GM23338 (cell line): ENCODE measurements around the gene NEIL3. TPM values are rescaled to one million over a fixed set of nuclear protein-coding genes. Genes with fewer than 3 reads are reported as not detected.
A peak's percentile ranks its signal among the peaks of the same experiment; 100 is the strongest.

Experiments used
- ATAC-seq: fragments of 200-7000 bp; cut with Tn5 transposase; 3 replicates; pipeline ENCODE4 v1.9.1; 2020
- DNase-seq: peaks from one replicate; pipeline ENCODE4 v3.0.0-alpha.2; 2015; ENCODE audit warnings: low spot score
- H2AFZ ChIP-seq: fragments of 200-600 bp; sonication (generic); 2 replicates; pipeline ENCODE4 v1.8.0; 2016; ENCODE audit warnings: antibody characterized with exemption, mild to moderate bottlenecking, moderate library complexity
- H3F3A ChIP-seq: fragments of 200-600 bp; sonication (generic); replicated peaks from 2 replicates; pipeline ENCODE4 v1.8.0; 2017; ENCODE audit warnings: antibody characterized with exemption, mixed run types, low read depth
- H3K27ac ChIP-seq: fragments of 200-600 bp; sonication (generic); 2 replicates; pipeline ENCODE4 v1.6.1; 2016; ENCODE audit warnings: low read depth
- H3K27me3 ChIP-seq: fragments of 200-600 bp; sonication (generic); 2 replicates; pipeline ENCODE4 v1.8.0; 2016; ENCODE audit warnings: mild to moderate bottlenecking, mixed run types, moderate library complexity; ENCODE audit not compliant: insufficient read depth
- H3K36me3 ChIP-seq: fragments of 200-600 bp; sonication (generic); 2 replicates; pipeline ENCODE4 v1.8.0; 2016; ENCODE audit warnings: mild to moderate bottlenecking; ENCODE audit not compliant: insufficient read depth
- H3K4me1 ChIP-seq: fragments of 200-600 bp; sonication (generic); 2 replicates; pipeline ENCODE4 v1.8.0; 2016; ENCODE audit warnings: mild to moderate bottlenecking, moderate library complexity; ENCODE audit not compliant: insufficient read depth
- H3K4me2 ChIP-seq: fragments of 200-600 bp; sonication (generic); 2 replicates; pipeline ENCODE4 v1.7.1; 2017; ENCODE audit warnings: mixed run types
- H3K4me3 ChIP-seq: fragments of 200-600 bp; sonication (generic); 2 replicates; pipeline ENCODE4 v1.6.1; 2016; ENCODE audit warnings: mixed run types
- H3K79me2 ChIP-seq: fragments of 200-600 bp; sonication (generic); replicated peaks from 2 replicates; pipeline ENCODE4 v1.8.0; 2017; ENCODE audit warnings: mild to moderate bottlenecking; ENCODE audit not compliant: insufficient read depth
- H3K9me2 ChIP-seq: fragments of 200-600 bp; sonication (generic); 2 replicates; pipeline ENCODE4 v1.8.0; 2017; ENCODE audit not compliant: insufficient read depth
- H4K20me1 ChIP-seq: fragments of 200-600 bp; sonication (generic); replicated peaks from 2 replicates; pipeline ENCODE4 v1.8.0; 2017; ENCODE audit warnings: mild to moderate bottlenecking; ENCODE audit not compliant: insufficient read depth
- H3K27ac Mint-ChIP-seq: 2 replicates; pipeline ENCODE4 v1.8.0; 2020; ENCODE audit warnings: inconsistent platforms, mild to moderate bottlenecking, moderate library complexity, mixed read lengths
- H3K27me3 Mint-ChIP-seq: 3 replicates; pipeline ENCODE4 v1.8.0; 2022; ENCODE audit warnings: low read depth, mild to moderate bottlenecking, moderate library complexity, mixed read lengths, inconsistent platforms; ENCODE audit not compliant: insufficient read depth, poor library complexity
- H3K36me3 Mint-ChIP-seq: 3 replicates; pipeline ENCODE4 v1.8.0; 2021; ENCODE audit warnings: low read depth, mild to moderate bottlenecking, inconsistent platforms, moderate library complexity, mixed read lengths
- H3K4me1 Mint-ChIP-seq: 3 replicates; pipeline ENCODE4 v1.8.0; 2020; ENCODE audit warnings: mild to moderate bottlenecking, inconsistent platforms, mixed read lengths
- H3K4me3 Mint-ChIP-seq: 3 replicates; pipeline ENCODE4 v1.8.0; 2021; ENCODE audit warnings: moderate library complexity, mild to moderate bottlenecking, inconsistent platforms, mixed read lengths
- H3K9me3 Mint-ChIP-seq: 3 replicates; pipeline ENCODE4 v1.8.0; 2020; ENCODE audit warnings: moderate library complexity, mild to moderate bottlenecking, inconsistent platforms, mixed read lengths
- CTCF ChIP-seq, 2 experiments: fragments of 200-600 bp in 1 of 2; sonication (generic) in 1 of 2; conservative IDR thresholded peaks; 2 replicates each; pipeline versions ENCODE4 v1.5.1 to v1.6.1; 2016 to 2017; ENCODE audit warnings: antibody characterized with exemption in 2 of 2, low read depth in 2 of 2, mild to moderate bottlenecking in 2 of 2, moderate library complexity in 1 of 2
- ETS1 ChIP-seq: IDR thresholded peaks from 2 replicates; pipeline ENCODE4 v1.6.1; 2016; ENCODE audit warnings: antibody characterized with exemption
- EZH2phosphoT487 ChIP-seq: fragments of 200-600 bp; sonication (generic); IDR thresholded peaks from one replicate; pipeline ENCODE4 v1.8.1; 2018; ENCODE audit warnings: antibody characterized with exemption; ENCODE audit not compliant: unreplicated experiment
- JUNB ChIP-seq: IDR thresholded peaks from one replicate; pipeline ENCODE4 v1.6.1; 2016; ENCODE audit warnings: antibody characterized with exemption; ENCODE audit not compliant: unreplicated experiment
- REST ChIP-seq: IDR thresholded peaks from one replicate; pipeline ENCODE4 v1.6.1; 2018; ENCODE audit warnings: antibody characterized with exemption; ENCODE audit not compliant: unreplicated experiment
- ZNF114 ChIP-seq: fragments of 250-450 bp; sonication (Bioruptor Pico); IDR thresholded peaks from 2 replicates; pipeline ENCODE4 v1.5.0; 2020; ENCODE audit warnings: mild to moderate bottlenecking, moderate library complexity
- polyA plus RNA-seq: library from polyadenylated mRNA; unstranded; fragments of >200 nt; fragmentation: Nextera tagmentation; extraction: Ambion mirVana; gene quantifications from 2 replicates; pipeline ENCODE4 v1.2.1, GENCODE V29; 2016
- total RNA-seq: library from RNA; depleted of rRNA; stranded (reverse); fragments of >200 nt; shearing (Covaris generic); gene quantifications from 2 replicates; pipeline ENCODE4 v1.2.3, GENCODE V29; 2014

Gene NEIL3
- total and polyA plus RNA-seq, 2 experiments from 2014 or later: 11.8 to 15.4 TPM

- H3K27ac Mint-ChIP-seq: 0 out of 2 replicates have a peak overlapping the region, but pooled peaks have one; percentile 61
- H3K4me3 ChIP-seq: no peak overlapping the region
Observed at GRCh38 chr4:177380730-177381287, 71.1 kb downstream of the NEIL3 start.

More at GRCh38 chr4:177380730-177381287, 71.1 kb downstream of the NEIL3 start:
- 0 out of 2 replicates have a peak, but pooled peaks cover 2% of the 10 kb centered on the region for H3K4me1 ChIP-seq
- peaks cover 9% of the 10 kb centered on the region; the same call in 2 of the 3 replicates for H3K9me3 Mint-ChIP-seq
- DNase-seq (peak; percentile 75), ATAC-seq (peak; percentile 98)
- no peaks in the 10 kb centered on the region for H3F3A ChIP-seq
- no peaks in the 10 kb centered on the region for H4K20me1 ChIP-seq
- no peak overlapping the region for H2AFZ ChIP-seq
- no peaks in the 10 kb centered on the region for H3K9me2 ChIP-seq
- H3K79me2 ChIP-seq: no peaks in the 10 kb centered on the region
- H3K27ac ChIP-seq: no peak overlapping the region
- no peak overlapping the region for H3K4me3 Mint-ChIP-seq
- peak; percentile 64 to 87 for TF ChIP-seq CTCF (conservative IDR thresholded peaks at IDR 0.05; ENCODE audit: low read depth in 2 of 2)
- TF ChIP-seq EZH2phosphoT487: no peak
- TF ChIP-seq JUNB: no peak
- TF ChIP-seq REST: no peak
- no peak for TF ChIP-seq ETS1
- no peak for TF ChIP-seq ZNF114 (CRISPR knock-in tag)
- H3K27me3 ChIP-seq: no peaks in the 10 kb centered on the region
- no peak overlapping the region for H3K4me2 ChIP-seq
- H3K36me3 ChIP-seq: no peaks in the 10 kb centered on the region
- peaks cover 1% of the 10 kb centered on the region for H3K27me3 Mint-ChIP-seq
- H3K4me1 Mint-ChIP-seq: peaks cover 8% of the 10 kb centered on the region
- peaks cover 6% of the 10 kb centered on the region; the same call in 2 of the 3 replicates for H3K36me3 Mint-ChIP-seq
